ENCODE data around the gene NSUN2.

NSUN2 gene

DNA sequence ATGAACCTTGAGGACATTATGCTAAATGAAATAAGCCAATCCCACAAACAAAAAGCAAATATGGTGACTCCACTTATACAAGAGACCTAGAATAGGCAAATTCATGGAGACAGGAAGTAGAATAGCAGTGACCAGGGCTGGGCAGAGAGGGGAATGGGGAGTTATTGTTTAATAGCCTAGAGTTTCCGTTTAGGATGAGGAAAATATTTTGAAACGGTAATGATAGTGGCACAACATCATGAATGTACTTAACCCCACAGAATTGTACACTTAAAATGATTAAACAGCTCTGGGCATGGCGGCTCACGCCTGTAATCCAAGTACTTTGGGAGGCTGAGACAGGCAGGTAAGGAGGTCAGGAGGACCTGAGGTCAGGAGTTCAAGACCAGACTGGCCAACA lies 65.8 kb downstream of the NSUN2 start:
- H3K9me3 ChIP-seq (ENCODE audit: control insufficient read depth, insufficient read depth, low read depth, low read length): no peaks in the 10 kb centered on the region
- H3K27ac ChIP-seq (ENCODE audit: extremely low read depth, low read depth, low read length): no peak overlapping the region
- POLR2A ChIA-PET: no interaction called here
- no peak overlapping the region for H3K4me3 ChIP-seq (ENCODE audit: low read depth, low read length)
- no peaks in the 10 kb centered on the region for H3K4me1 ChIP-seq (ENCODE audit: control insufficient read depth, insufficient read depth, low read length)
- TF ChIP-seq ZNF16 (tag by site-specific recombination; IDR thresholded peaks at IDR 0.05; ENCODE audit: low read depth) (no peak), ZNF138 (tag by site-specific recombination; IDR thresholded peaks at IDR 0.05; ENCODE audit: borderline replicate concordance) (no peak), RBAK (tag by site-specific recombination; IDR thresholded peaks at IDR 0.05) (no peak), GLI4 (tag by site-specific recombination; IDR thresholded peaks at IDR 0.05) (no peak), ZNF391 (tag by site-specific recombination; IDR thresholded peaks at IDR 0.05; ENCODE audit: borderline replicate concordance, low read depth) (no peak), ZNF571 (tag by site-specific recombination; IDR thresholded peaks at IDR 0.05) (no peak), ZNF658 (tag by site-specific recombination; IDR thresholded peaks at IDR 0.05) (no peak), ZNF776 (tag by site-specific recombination; IDR thresholded peaks at IDR 0.05; ENCODE audit: borderline replicate concordance) (no peak), ZNF48 (tag by site-specific recombination; IDR thresholded peaks at IDR 0.05) (no peak), ZNF423 (tag by site-specific recombination; IDR thresholded peaks at IDR 0.05) (no peak), ZNF350 (tag by site-specific recombination; IDR thresholded peaks at IDR 0.05) (no peak), ZNF473 (tag by site-specific recombination; IDR thresholded peaks at IDR 0.05) (no peak), KLF7 (tag by site-specific recombination; IDR thresholded peaks at IDR 0.05; ENCODE audit: borderline replicate concordance) (no peak), OVOL3 (tag by site-specific recombination; IDR thresholded peaks at IDR 0.05) (no peak), ZNF223 (tag by site-specific recombination; IDR thresholded peaks at IDR 0.05) (no peak), ZNF623 (tag by site-specific recombination; IDR thresholded peaks at IDR 0.05) (no peak), ZNF121 (tag by site-specific recombination; IDR thresholded peaks at IDR 0.05) (no peak)
- TF ChIP-seq, protein P1, sequence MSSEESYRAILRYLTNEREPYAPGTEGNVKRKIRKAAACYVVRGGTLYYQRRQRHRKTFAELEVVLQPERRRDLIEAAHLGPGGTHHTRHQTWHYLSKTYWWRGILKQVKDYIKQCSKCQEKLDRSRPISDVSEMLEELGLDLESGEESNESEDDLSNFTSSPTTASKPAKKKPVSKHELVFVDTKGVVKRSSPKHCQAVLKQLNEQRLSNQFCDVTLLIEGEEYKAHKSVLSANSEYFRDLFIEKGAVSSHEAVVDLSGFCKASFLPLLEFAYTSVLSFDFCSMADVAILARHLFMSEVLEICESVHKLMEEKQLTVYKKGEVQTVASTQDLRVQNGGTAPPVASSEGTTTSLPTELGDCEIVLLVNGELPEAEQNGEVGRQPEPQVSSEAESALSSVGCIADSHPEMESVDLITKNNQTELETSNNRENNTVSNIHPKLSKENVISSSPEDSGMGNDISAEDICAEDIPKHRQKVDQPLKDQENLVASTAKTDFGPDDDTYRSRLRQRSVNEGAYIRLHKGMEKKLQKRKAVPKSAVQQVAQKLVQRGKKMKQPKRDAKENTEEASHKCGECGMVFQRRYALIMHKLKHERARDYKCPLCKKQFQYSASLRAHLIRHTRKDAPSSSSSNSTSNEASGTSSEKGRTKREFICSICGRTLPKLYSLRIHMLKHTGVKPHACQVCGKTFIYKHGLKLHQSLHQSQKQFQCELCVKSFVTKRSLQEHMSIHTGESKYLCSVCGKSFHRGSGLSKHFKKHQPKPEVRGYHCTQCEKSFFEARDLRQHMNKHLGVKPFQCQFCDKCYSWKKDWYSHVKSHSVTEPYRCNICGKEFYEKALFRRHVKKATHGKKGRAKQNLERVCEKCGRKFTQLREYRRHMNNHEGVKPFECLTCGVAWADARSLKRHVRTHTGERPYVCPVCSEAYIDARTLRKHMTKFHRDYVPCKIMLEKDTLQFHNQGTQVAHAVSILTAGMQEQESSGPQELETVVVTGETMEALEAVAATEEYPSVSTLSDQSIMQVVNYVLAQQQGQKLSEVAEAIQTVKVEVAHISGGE (tag by site-specific recombination; conservative IDR thresholded peaks at IDR 0.05; ENCODE audit: low read depth): no peak
- TF ChIP-seq, protein P2, sequence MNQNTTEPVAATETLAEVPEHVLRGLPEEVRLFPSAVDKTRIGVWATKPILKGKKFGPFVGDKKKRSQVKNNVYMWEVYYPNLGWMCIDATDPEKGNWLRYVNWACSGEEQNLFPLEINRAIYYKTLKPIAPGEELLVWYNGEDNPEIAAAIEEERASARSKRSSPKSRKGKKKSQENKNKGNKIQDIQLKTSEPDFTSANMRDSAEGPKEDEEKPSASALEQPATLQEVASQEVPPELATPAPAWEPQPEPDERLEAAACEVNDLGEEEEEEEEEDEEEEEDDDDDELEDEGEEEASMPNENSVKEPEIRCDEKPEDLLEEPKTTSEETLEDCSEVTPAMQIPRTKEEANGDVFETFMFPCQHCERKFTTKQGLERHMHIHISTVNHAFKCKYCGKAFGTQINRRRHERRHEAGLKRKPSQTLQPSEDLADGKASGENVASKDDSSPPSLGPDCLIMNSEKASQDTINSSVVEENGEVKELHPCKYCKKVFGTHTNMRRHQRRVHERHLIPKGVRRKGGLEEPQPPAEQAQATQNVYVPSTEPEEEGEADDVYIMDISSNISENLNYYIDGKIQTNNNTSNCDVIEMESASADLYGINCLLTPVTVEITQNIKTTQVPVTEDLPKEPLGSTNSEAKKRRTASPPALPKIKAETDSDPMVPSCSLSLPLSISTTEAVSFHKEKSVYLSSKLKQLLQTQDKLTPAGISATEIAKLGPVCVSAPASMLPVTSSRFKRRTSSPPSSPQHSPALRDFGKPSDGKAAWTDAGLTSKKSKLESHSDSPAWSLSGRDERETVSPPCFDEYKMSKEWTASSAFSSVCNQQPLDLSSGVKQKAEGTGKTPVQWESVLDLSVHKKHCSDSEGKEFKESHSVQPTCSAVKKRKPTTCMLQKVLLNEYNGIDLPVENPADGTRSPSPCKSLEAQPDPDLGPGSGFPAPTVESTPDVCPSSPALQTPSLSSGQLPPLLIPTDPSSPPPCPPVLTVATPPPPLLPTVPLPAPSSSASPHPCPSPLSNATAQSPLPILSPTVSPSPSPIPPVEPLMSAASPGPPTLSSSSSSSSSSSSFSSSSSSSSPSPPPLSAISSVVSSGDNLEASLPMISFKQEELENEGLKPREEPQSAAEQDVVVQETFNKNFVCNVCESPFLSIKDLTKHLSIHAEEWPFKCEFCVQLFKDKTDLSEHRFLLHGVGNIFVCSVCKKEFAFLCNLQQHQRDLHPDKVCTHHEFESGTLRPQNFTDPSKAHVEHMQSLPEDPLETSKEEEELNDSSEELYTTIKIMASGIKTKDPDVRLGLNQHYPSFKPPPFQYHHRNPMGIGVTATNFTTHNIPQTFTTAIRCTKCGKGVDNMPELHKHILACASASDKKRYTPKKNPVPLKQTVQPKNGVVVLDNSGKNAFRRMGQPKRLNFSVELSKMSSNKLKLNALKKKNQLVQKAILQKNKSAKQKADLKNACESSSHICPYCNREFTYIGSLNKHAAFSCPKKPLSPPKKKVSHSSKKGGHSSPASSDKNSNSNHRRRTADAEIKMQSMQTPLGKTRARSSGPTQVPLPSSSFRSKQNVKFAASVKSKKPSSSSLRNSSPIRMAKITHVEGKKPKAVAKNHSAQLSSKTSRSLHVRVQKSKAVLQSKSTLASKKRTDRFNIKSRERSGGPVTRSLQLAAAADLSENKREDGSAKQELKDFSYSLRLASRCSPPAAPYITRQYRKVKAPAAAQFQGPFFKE (tag by site-specific recombination; IDR thresholded peaks at IDR 0.05; ENCODE audit: borderline replicate concordance): no peak
- no peaks in the 10 kb centered on the region for H3K36me3 ChIP-seq (ENCODE audit: control insufficient read depth in 2 of 2, insufficient read depth in 1 of 2, low read length in 2 of 2)
- CTCF ChIA-PET: no interaction called here
